Esophagus squamous epithelium (tissue), 4 donors: ENCODE measurements around the gene GPR161.

ENCODE experiments used
- POLR2A ChIP-seq, 4 donors: fragments of 450-650 bp; IDR thresholded peaks; one replicate each; pipeline ENCODE4 v1.6.1; 2017; ENCODE audit warnings: antibody characterized with exemption in 4 of 4, mild to moderate bottlenecking in 4 of 4, moderate library complexity in 3 of 4
- TF ChIP-seq, protein P1 (sequence below), 6 experiments: fragments of 450-650 bp in 4 of 6; fragments of 200-600 bp in 2 of 6; sonication (generic) in 2 of 6; IDR thresholded peaks; one replicate each; pipeline ENCODE4 v1.5.1; 2016 to 2019; ENCODE audit warnings: antibody characterized with exemption in 6 of 6, mild to moderate bottlenecking in 4 of 6, moderate library complexity in 4 of 6

DNA sequence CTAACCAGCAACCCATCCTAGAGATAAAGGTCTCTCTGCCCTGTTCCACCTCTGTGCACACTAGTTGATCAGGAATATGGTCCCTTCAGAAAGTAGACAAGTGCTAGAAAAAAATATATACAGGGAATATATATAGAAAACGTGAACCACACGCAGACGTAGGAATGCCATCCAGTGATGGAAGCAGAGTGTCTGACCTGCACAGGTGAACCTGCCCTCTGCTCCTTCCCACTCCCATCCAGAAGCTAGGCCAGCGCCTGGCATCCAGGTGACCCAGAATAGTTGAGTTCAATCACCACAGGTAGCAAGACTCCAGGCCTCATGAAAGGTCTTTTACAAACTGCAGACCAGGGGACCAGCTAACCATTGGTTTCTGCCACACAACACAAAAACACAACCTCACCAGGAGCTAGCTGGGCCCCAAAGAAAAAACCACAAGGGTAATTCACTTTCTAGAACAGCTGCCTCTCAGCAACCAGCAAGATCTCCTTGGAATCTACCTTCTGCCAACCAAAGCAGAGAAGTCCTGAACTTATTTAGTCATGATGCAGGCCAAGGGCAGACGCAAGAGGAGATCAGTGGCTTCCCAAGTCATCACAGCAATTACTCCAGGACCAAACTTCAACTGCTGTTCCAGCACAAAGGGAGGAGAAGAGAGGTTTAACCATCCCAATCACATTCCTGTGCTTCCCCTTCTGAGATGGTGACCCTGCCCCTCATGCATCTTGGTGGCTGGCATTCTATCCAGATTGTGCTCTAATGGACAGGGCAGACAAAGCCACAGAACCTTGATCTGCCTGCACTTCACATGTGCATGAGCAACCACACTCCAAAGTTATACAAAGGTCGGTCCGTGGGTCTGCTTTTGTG is 53.0 kb downstream of the GPR161 start:
- TF ChIP-seq, protein P1, sequence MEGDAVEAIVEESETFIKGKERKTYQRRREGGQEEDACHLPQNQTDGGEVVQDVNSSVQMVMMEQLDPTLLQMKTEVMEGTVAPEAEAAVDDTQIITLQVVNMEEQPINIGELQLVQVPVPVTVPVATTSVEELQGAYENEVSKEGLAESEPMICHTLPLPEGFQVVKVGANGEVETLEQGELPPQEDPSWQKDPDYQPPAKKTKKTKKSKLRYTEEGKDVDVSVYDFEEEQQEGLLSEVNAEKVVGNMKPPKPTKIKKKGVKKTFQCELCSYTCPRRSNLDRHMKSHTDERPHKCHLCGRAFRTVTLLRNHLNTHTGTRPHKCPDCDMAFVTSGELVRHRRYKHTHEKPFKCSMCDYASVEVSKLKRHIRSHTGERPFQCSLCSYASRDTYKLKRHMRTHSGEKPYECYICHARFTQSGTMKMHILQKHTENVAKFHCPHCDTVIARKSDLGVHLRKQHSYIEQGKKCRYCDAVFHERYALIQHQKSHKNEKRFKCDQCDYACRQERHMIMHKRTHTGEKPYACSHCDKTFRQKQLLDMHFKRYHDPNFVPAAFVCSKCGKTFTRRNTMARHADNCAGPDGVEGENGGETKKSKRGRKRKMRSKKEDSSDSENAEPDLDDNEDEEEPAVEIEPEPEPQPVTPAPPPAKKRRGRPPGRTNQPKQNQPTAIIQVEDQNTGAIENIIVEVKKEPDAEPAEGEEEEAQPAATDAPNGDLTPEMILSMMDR (IDR thresholded peaks at IDR 0.05), result no peak
- no peak for TF ChIP-seq POLR2A (IDR thresholded peaks at IDR 0.05)
